ENCODE results near the gene LDLRAD4.

LDLRAD4 gene

GRCh38 chr18:13434854-13435253 lies 216.3 kb downstream of the LDLRAD4 start:
- Histone ChIP-seq H3K36me3 (ENCODE audit: insufficient read depth) (no peaks in the 10 kb centered on the region), H3K79me2 (ENCODE audit: insufficient read depth, low read depth) (no peaks in the 10 kb centered on the region), H3K27me3 (ENCODE audit: insufficient read depth, low read depth) (no peaks in the 10 kb centered on the region), H3K27ac (no peak overlapping the region), H3K4me3 (IDR thresholded peaks at IDR 0.05; ENCODE audit: insufficient read depth, low read depth, low read length) (no peak overlapping the region), H4K20me1 (ENCODE audit: insufficient read depth) (no peaks in the 10 kb centered on the region), H3K4me1 (ENCODE audit: low read depth, poor library complexity, severe bottlenecking) (no peaks in the 10 kb centered on the region), H3K9ac (no peak overlapping the region), H2AFZ (ENCODE audit: low read depth) (no peak overlapping the region), H3K4me2 (no peak overlapping the region)
- TF ChIP-seq CTCF (conservative IDR thresholded peaks at IDR 0.05; ENCODE audit: low read depth, low read length), result no peak

GRCh38 chr18:13435586-13436333 lies 217.2 kb downstream of the LDLRAD4 start:
- Histone ChIP-seq H3K27me3 (ENCODE audit: insufficient read depth, low read depth) (no peaks in the 10 kb centered on the region), H4K20me1 (ENCODE audit: insufficient read depth) (no peaks in the 10 kb centered on the region), H2AFZ (ENCODE audit: low read depth) (no peak overlapping the region), H3K79me2 (ENCODE audit: insufficient read depth, low read depth) (no peaks in the 10 kb centered on the region), H3K36me3 (ENCODE audit: insufficient read depth) (no peaks in the 10 kb centered on the region), H3K27ac (no peak overlapping the region), H3K4me2 (no peak overlapping the region), H3K4me1 (ENCODE audit: low read depth, poor library complexity, severe bottlenecking) (no peaks in the 10 kb centered on the region), H3K4me3 (IDR thresholded peaks at IDR 0.05; ENCODE audit: insufficient read depth, low read depth, low read length) (no peak overlapping the region), H3K9ac (no peak overlapping the region)
- TF ChIP-seq CTCF (conservative IDR thresholded peaks at IDR 0.05; ENCODE audit: low read depth, low read length), result no peak

GRCh38 chr18:13436576-13436975 lies 218.0 kb downstream of the LDLRAD4 start:
- H3K4me3 ChIP-seq (IDR thresholded peaks at IDR 0.05; ENCODE audit: insufficient read depth, low read depth, low read length), result no peak overlapping the region
- H2AFZ ChIP-seq (ENCODE audit: low read depth), result no peak overlapping the region
- H3K27ac ChIP-seq, result no peak overlapping the region
- no peaks in the 10 kb centered on the region for H3K27me3 ChIP-seq (ENCODE audit: insufficient read depth, low read depth)
- H3K4me1 ChIP-seq (ENCODE audit: low read depth, poor library complexity, severe bottlenecking), result no peaks in the 10 kb centered on the region
- H3K79me2 ChIP-seq (ENCODE audit: insufficient read depth, low read depth), result no peaks in the 10 kb centered on the region
- TF ChIP-seq CTCF (conservative IDR thresholded peaks at IDR 0.05; ENCODE audit: low read depth, low read length), result no peak
- H4K20me1 ChIP-seq (ENCODE audit: insufficient read depth), result no peaks in the 10 kb centered on the region
- no peaks in the 10 kb centered on the region for H3K36me3 ChIP-seq (ENCODE audit: insufficient read depth)
- no peak overlapping the region for H3K9ac ChIP-seq
- no peak overlapping the region for H3K4me2 ChIP-seq

GRCh38 chr18:13437034-13437433 lies 218.5 kb downstream of the LDLRAD4 start:
- TF ChIP-seq CTCF (conservative IDR thresholded peaks at IDR 0.05; ENCODE audit: low read depth, low read length), result no peak
- no peak overlapping the region for H3K27ac ChIP-seq
- H3K27me3 ChIP-seq (ENCODE audit: insufficient read depth, low read depth), result no peaks in the 10 kb centered on the region
- H3K9ac ChIP-seq, result no peak overlapping the region
- H3K4me3 ChIP-seq (IDR thresholded peaks at IDR 0.05; ENCODE audit: insufficient read depth, low read depth, low read length), result no peak overlapping the region
- H3K4me2 ChIP-seq, result no peak overlapping the region
- H3K36me3 ChIP-seq (ENCODE audit: insufficient read depth), result no peaks in the 10 kb centered on the region
- no peak overlapping the region for H2AFZ ChIP-seq (ENCODE audit: low read depth)
- no peaks in the 10 kb centered on the region for H3K79me2 ChIP-seq (ENCODE audit: insufficient read depth, low read depth)
- no peaks in the 10 kb centered on the region for H4K20me1 ChIP-seq (ENCODE audit: insufficient read depth)
- H3K4me1 ChIP-seq (ENCODE audit: low read depth, poor library complexity, severe bottlenecking), result no peaks in the 10 kb centered on the region
